NCI-H748 (cell line): ENCODE measurements around the gene GAPDHS.

Experiments used
- DNase-seq: peaks from one replicate; lab custom pipeline; 2025; ENCODE audit not compliant: unreplicated experiment; lab: John Stamatoyannopoulos, UW

GAPDHS gene

GRCh38 chr19:35509861-35510625 is 23.2 kb upstream of the GAPDHS start:
- peak; percentile 89 for DNase-seq

DNA sequence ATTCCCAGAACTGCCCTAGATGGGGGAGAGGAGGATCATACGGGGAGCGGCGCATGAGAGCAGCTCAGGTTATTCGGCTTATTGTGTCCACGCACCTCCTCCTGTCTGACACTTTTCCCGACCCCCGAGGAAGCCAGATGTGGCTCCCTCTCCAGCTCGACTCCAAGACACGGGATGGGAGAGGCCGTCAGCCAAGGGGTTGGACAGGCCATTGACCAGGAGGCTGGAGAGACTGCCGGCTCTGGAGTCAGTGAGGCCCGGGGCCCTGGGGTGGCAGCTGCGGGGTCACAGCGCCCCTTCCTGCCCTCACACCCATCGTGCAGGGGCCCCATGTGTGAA is 22.7 kb upstream of the GAPDHS start:
- DNase-seq, result no peak

DNA sequence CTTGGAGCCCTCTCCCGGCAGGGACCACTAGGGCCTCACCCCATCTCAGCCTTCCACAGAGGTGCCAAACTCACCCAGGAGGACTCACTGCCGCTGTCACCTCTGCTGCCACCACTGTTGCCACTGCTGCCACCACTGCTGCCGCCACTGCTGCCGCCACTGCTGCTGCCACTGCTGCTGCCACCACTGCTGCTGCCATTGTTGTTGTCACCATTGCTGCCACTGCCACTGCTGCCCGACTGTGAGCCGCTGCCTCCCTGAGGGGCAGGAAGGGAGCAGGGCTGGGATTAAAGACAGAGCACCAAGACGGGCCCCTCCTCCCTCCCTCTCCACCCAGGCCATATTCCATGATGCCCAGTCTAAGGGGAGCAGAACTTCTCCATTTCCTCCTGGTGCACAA is 21.9 kb upstream of the GAPDHS start:
- DNase-seq, result no peak

DNA sequence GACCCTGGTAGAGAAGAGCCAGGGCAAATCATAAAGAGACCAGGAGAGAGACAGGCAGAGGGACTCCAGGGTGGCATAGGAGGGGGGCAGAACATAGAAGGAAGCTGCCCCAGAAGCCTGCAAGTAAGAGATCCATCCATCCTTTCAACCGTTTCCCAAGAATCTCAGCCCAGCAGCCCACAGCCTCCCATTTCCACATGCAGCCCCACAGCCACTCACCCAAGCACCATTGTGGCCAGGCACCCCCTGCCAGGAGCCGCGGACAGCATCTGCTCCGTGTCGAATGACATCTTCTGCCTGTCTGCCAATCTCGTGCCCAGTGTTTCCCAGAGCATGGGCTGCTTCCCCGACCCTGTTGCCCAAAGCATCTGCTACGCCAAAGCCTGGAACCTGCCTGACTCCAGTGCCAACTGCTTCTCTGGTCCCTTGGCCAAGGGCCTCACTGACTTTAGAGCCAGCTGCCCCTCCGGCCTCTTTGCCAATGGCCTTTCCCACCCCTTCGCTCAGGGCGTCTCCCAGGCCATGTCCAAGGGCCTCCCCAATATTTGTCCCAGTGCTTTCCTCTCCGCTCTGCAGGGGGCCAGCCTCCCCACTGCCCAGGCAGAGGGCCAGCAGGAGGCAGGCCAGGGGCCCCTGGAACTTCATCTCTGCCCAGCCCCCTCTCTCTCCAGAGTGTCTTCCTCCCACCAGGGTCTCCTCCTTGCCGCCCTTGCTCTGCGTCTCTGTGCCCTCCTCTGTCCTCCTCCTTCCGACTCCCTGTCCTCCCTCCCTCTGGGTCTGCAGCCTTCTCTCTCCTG is 20.2 kb upstream of the GAPDHS start:
- no peak for DNase-seq

GRCh38 chr19:35513628-35514281 is 19.5 kb upstream of the GAPDHS start, which contains the start of gene DMKN:
DMKN (minus strand) TSS chr19:35513649; CDS start chr19:35513475, 174 bp downstream.
- no peak for DNase-seq

GRCh38 chr19:35514282-35514809 is 18.9 kb upstream of the GAPDHS start:
- DNase-seq, result no peak

- DNase-seq, result no peak
Observed at GRCh38 chr19:35516310-35516709, 16.9 kb upstream of the GAPDHS start.

DNA sequence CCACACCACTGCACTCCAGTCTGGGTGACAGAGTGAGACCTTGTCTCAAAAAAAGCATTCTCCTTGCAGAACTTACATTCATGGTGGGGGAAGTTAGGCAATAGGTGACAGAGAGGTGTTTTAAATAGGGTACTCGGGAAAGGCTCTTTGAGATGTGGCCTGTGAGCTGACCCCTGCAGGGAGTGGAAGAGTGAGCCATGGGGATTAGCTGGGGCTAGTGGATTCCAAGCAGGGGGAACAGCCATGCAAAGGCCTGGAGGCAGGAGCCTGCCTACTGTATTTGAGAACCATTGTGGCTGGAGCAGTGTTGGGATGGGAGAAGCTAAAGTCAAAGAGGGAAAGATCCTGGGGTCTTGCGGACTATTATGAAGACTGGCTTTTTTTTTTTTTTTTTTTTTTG is 15.9 kb upstream of the GAPDHS start:
- DNase-seq, result no peak

- DNase-seq, result no peak
Observed at GRCh38 chr19:35518313-35518712, 14.9 kb upstream of the GAPDHS start.

DNA sequence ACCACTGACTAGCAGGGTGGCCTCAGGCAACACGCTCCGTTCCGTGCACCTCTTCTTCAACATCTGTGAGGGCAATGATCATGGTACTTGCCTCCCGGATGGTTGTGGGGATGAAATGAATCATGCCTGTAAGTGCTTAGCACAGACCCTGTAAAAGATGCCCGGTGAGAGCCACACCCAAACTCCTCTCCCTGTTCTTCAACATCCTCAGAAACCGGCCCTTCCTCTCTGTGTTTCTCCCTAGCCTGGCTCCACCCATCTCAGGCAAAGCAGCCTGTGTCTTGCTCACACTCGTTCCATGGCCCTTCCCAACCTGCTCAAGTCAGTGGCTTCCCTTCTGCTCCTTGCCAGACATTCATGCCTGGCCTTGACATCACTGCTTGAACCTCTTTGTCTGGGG is 14.0 kb upstream of the GAPDHS start:
- no peak for DNase-seq

DNA sequence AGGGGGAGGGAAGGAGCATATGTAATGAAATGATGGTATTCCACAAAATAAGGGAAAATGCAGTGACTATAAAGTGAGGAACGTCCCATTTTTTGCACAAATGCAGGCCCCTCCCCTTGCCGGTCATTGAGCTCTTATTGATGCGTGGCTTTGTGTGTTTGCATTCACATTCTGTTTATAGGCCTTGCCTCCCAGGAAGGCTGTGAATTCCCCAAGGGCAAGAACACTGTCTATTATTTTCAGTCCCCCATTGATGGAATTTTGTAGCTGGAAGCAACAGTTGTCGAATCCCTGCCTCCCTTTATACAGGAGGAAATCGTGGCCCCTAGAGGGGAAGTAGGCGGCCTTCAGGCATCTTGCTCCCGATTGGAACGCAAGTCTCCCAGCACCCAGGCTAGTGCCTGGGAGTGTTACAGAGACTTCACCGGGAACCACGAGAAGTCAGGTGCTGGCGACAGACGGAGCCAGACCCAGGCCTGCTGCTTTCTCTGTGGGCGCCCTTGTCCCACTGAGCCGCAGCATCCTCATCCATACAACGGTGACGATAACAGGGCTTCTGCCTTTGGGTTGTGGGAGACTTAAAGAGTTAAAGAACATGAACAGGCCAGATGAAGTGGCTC is 12.0 kb upstream of the GAPDHS start:
- DNase-seq, result no peak

DNA sequence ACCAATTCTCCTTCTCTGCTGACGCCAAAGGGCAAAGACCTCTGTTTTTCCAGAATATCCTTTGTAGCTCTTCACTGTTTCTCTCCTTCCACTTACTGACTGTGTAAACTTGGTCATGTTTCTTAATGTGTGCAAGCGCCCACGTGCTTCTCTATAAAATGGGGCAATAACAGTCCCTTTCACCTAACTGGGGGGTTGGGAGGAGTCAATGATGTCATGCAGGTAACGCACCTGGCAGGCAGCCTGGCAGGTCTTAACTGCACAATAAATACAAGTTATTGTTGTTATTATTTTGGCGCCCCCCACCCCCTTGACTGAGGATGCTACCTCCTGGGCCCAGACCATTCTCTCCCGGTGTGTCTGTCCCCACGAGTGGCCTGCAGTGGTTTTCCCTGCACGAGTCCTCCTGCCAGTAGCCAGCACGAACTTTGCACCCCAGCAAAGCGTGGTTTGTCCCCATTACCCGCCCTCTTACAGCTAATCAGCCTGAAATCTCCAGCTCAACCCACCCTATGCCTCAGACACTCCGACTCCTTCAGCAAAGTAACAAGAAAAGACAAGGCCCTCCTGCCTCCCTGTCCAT is 10.4 kb upstream of the GAPDHS start:
- DNase-seq, result no peak

GRCh38 chr19:35524181-35524837 is 8.9 kb upstream of the GAPDHS start:
- no peak for DNase-seq

DNA sequence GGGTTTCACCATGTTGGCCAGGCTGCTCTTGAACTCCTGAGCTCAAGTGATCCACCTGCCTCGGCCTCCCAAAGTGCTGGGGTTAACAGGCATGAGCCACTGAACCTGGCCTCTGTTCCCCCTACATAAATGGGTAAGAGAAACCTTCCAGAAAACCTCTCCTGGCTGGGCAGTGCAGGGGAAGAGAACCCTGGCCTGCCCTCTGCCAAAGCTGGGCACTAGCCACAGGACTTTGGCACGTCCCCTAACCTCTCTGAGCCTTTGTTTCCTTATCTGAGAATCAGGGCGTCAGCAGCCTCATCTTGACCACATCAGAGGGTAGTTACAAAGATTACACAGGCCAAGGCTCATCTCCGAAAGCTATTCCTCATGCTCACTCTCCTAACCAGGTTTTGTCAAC is 7.4 kb upstream of the GAPDHS start:
- no peak for DNase-seq

DNA sequence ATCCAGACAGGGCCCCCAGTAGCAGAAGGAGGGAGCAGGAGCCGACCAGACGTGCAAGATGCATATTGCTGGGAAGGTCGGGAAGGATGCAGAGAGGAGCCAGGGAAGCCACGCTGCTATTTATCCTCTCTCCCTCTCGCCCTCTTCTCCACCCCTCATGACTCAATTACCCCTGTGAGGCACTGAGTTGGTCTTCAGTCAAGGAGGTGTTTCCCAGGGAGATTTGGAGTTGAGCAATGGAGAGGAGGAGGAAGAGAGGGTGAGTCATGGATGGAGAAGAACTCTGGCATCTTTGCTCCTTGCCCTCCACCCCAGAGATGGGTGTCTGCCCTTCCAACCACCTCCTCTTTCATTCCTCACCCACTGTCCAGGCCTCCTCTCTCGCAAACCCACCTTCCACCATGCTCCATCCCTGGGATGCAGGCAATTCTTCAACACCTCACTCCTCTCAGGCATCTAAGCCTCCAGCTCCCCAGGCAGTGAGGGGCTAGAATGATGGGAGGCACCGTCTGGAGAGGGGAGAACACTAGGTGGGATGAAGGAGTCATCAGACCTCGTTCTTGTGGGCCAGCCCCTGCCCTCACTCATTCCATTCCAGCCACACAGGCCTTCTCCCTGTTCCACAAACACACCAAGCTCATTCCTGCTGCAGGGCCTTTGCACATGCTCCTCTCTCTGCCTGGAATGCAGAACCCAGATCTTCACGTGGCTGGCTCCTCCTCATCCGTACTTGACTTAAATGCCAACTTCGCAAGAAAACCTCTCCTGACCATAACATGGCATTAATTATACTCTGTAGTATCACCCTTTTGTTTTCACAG is 4.8 kb upstream of the GAPDHS start, which contains the start of gene SBSN:
TSS of gene SBSN (minus strand) at position 94 of the 821 bp plus-strand sequence. CDS start at position 64, 30 bp downstream.
- DNase-seq, result no peak

- DNase-seq, result no peak
Observed at GRCh38 chr19:35529241-35530218, 3.7 kb upstream of the GAPDHS start.

- DNase-seq, result peak; percentile 61
Observed at GRCh38 chr19:35531291-35531690, 2.0 kb upstream of the GAPDHS start.

DNA sequence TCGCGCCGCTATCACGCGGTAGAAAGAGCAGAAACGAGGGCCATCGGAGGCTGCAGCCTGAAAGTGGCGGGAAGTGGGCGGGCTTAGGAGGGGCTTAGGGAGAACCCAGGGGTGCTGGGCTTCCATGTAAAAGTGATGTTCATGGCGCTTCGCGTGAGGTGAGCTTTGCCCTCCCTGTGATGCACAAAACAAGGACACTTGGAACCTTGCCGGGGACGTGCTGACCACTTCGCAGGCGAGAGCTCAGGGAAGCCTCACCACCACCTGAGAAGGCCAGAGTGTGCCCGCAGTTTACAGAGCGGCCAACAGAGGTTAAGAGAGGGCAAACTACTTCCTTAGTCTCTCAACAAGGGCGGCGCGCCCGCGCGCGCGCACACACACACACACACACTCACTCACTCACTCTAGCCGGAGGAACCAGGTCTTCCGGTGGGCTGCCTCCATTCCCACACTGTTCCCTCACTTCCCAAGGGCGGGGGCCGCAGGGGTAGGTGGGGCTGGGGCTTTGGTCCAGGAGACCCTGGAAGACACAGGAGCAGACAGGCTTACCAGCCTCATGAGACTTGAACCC is 651 bp downstream of the GAPDHS start:
- DNase-seq, result peak; percentile 40
